SK-N-SH (cell line): ENCODE measurements around the gene DFFB.

Experiments used
- CHD2 ChIP-seq: fragments of 150-350 bp; IDR thresholded peaks from 2 replicates; pipeline ENCODE4 v1.6.1; 2018; ENCODE audit warnings: low read length; ENCODE audit not compliant: partially characterized antibody
- CTCF ChIP-seq: fragments of 200-600 bp; sonication (generic); IDR thresholded peaks from 2 replicates; pipeline ENCODE4 v1.6.1; 2017; ENCODE audit warnings: antibody characterized with exemption, mild to moderate bottlenecking, moderate library complexity
- EP300 ChIP-seq, 2 experiments: IDR thresholded peaks; 2 replicates each; pipeline versions ENCODE4 v1.4.0 to v1.6.1; 2012; ENCODE audit warnings: borderline replicate concordance in 1 of 2, low read depth in 1 of 2, low read length in 1 of 2
- FOXJ3 ChIP-seq: sonication (generic); formaldehyde crosslinking; IDR thresholded peaks from 2 replicates; pipeline ENCODE4 v1.5.1; 2020; ENCODE audit warnings: mild to moderate bottlenecking, missing genetic modification reagents
- FOXM1 ChIP-seq: IDR thresholded peaks from 2 replicates; pipeline ENCODE4 v1.4.0; 2012; ENCODE audit warnings: low read depth, mild to moderate bottlenecking
- GATA2 ChIP-seq: sonication (generic); formaldehyde crosslinking; IDR thresholded peaks from 2 replicates; pipeline ENCODE4 v1.5.0; 2020; ENCODE audit warnings: mild to moderate bottlenecking, missing genetic modification reagents
- NFIC ChIP-seq: IDR thresholded peaks from 2 replicates; pipeline ENCODE4 v1.4.0; 2012; ENCODE audit warnings: borderline replicate concordance
- POLR2AphosphoS5 ChIP-seq: IDR thresholded peaks from 2 replicates; pipeline ENCODE4 v1.6.1; 2012; ENCODE audit warnings: low read depth, low read length
- REST ChIP-seq: IDR thresholded peaks from 2 replicates; pipeline ENCODE4 v1.6.1; 2012; ENCODE audit warnings: mild to moderate bottlenecking, low read depth, low read length, moderate library complexity
- RFX5 ChIP-seq: IDR thresholded peaks from 2 replicates; pipeline ENCODE4 v1.6.1; 2012; ENCODE audit warnings: mild to moderate bottlenecking, improper control_type of control experiment, low read length
- RXRA ChIP-seq: IDR thresholded peaks from 2 replicates; pipeline ENCODE4 v1.4.0; 2012; ENCODE audit warnings: low read depth, mild to moderate bottlenecking, borderline replicate concordance
- SIN3A ChIP-seq: IDR thresholded peaks from 2 replicates; pipeline ENCODE4 v1.6.1; 2012; ENCODE audit warnings: low read depth, mild to moderate bottlenecking, low read length, moderate library complexity, borderline replicate concordance
- TCF12 ChIP-seq: IDR thresholded peaks from 2 replicates; pipeline ENCODE4 v1.4.0; 2012
- YY1 ChIP-seq: IDR thresholded peaks from 2 replicates; pipeline ENCODE4 v1.4.0; 2012; ENCODE audit warnings: low read depth, mild to moderate bottlenecking

DNA sequence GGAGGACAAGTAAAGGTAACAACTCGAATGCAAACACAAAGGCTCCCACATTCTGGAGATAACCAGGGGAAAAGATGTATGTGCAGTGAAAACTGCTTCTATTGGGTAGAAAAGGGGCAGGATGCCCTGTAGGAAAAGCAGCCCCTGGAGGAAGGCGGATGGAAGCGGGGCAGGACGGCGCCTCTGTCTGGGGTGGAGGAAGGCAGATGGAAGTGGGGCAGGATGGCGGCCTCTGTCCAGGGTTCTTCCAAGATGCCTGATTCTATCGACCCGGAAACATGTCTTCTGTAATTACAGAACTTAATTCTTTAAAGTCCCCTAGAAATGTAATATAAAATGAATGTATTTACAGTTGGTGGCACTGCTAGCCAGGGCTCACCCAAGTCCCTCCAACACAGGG is 37.0 kb upstream of the DFFB start:
- TF ChIP-seq CTCF = no peak
- TF ChIP-seq YY1 = no peak
- TF ChIP-seq EP300 (IDR thresholded peaks at IDR 0.05; ENCODE audit: borderline replicate concordance in 1 of 2, low read depth in 1 of 2, low read length in 1 of 2) = no peak
- TF ChIP-seq TCF12 = no peak
- no peak for TF ChIP-seq REST
- no peak for TF ChIP-seq POLR2AphosphoS5
- TF ChIP-seq FOXJ3 (CRISPR knock-in tag) = no peak
- TF ChIP-seq FOXM1 = no peak
- no peak for TF ChIP-seq GATA2 (CRISPR knock-in tag)
- no peak for TF ChIP-seq NFIC
- TF ChIP-seq CHD2 = no peak
- TF ChIP-seq SIN3A = no peak
- no peak for TF ChIP-seq RFX5
- TF ChIP-seq RXRA = no peak
